GM23248 (cell line): Measurements from ENCODE around the gene SIVA1.

Experiments
- EZH2 ChIP-seq: fragments of 200-600 bp; sonication (generic); IDR thresholded peaks from 2 replicates; pipeline ENCODE4 v1.6.1; 2018; ENCODE audit warnings: antibody characterized with exemption, mild to moderate bottlenecking; ENCODE audit not compliant: insufficient read depth, poor library complexity, severe bottlenecking
- EZH2phosphoT487 ChIP-seq: fragments of 200-600 bp; sonication (generic); IDR thresholded peaks from 2 replicates; pipeline ENCODE4 v1.6.1; 2018; ENCODE audit warnings: antibody characterized with exemption, moderate library complexity, mild to moderate bottlenecking, low read depth; ENCODE audit not compliant: insufficient read depth

GRCh38 chr14:104735830-104736642, 16.9 kb upstream of the SIVA1 start:
- no peak for TF ChIP-seq EZH2
- no peak for TF ChIP-seq EZH2phosphoT487
